ENCODE results near the gene CTDNEP1.

GRCh38 chr17:7236808-7237207, 14.7 kb downstream of the CTDNEP1 start:
- TF ChIP-seq POLR2A (IDR thresholded peaks at IDR 0.05; ENCODE audit: low read length): no peak
- TF ChIP-seq USF2 (IDR thresholded peaks at IDR 0.05): no peak
- TF ChIP-seq NPAS2 (CRISPR knock-in tag; IDR thresholded peaks at IDR 0.05; ENCODE audit: borderline replicate concordance): no peak
- no peak for TF ChIP-seq CTCF (IDR thresholded peaks at IDR 0.05)
- TF ChIP-seq MAX (IDR thresholded peaks at IDR 0.05): no peak
- TF ChIP-seq REST (IDR thresholded peaks at IDR 0.05): no peak
- TF ChIP-seq HOXB13 (CRISPR knock-in tag; IDR thresholded peaks at IDR 0.05; ENCODE audit: low read depth): no peak
- no peak for TF ChIP-seq PBX3 (IDR thresholded peaks at IDR 0.05)
- no peak for TF ChIP-seq EP300 (IDR thresholded peaks at IDR 0.05)
- no peak for TF ChIP-seq MYC (IDR thresholded peaks at IDR 0.05; ENCODE audit: borderline replicate concordance, low read length)
- TF ChIP-seq EHMT2 (IDR thresholded peaks at IDR 0.05; ENCODE audit: low read depth): no peak
- TF ChIP-seq CEBPB (IDR thresholded peaks at IDR 0.05): no peak
- TF ChIP-seq JUNB (IDR thresholded peaks at IDR 0.05): no peak
- TF ChIP-seq MAZ (IDR thresholded peaks at IDR 0.05; ENCODE audit: borderline replicate concordance, low read depth, low read length): no peak
